GM18858 (cell line): ENCODE data around the gene MS4A4E.
A peak's percentile ranks its signal among the peaks of the same experiment; 100 is the strongest.
"Not testable (repeated sequence)": the region's sequence is repeated elsewhere in the genome, so short reads cannot be mapped to it uniquely, and the experiment has no call there.

ENCODE experiments used
- ATAC-seq: cut with Tn5 transposase; IDR thresholded peaks from one replicate; pipeline ENCODE4 v1.9.1; 2021; ENCODE audit not compliant: unreplicated experiment

The MS4A4E gene

DNA sequence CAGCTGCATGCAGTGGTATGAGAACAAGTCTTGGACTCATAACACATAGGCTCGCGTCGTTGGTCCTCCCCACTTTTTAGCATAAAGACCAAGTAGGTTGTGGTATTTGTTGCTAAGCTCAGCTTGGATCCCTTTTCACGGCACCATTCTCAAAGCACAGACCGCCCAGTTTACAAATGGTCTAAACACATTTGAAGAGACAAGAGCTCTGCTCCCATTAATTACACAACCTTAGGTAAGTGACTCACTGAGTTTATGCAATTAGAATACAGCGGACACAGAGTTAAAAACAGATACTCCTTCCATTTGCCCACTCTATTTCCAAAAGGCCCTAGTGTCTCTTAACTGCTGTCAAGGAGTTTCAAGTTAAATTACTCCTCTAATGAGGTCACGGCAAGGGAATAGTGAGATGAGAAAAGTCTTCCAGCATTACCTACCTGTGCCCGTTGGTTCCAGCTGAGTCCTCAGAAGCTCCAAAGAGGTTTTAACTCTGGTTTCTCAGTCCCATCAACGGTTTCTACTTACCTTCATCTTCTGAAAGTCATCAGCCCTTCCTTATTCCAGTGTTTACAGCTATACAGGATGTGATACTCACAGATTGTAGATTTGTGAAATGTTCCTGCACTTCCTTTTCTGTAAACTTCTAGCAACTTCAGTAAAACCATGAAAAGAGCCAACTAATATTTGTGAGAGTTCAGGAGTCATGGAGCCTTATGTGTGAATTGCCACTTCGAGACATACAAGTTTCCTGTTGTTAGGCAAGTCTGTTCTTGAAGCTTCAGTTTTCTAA lies 60.2 kb downstream of the MS4A4E start, which contains the start of gene MS4A6A:
Gene MS4A6A (minus strand): TSS at position 543 of the 790 bp plus-strand sequence. CDS start 1,356 bp downstream, outside the sequence.
- ATAC-seq, result no peak

DNA sequence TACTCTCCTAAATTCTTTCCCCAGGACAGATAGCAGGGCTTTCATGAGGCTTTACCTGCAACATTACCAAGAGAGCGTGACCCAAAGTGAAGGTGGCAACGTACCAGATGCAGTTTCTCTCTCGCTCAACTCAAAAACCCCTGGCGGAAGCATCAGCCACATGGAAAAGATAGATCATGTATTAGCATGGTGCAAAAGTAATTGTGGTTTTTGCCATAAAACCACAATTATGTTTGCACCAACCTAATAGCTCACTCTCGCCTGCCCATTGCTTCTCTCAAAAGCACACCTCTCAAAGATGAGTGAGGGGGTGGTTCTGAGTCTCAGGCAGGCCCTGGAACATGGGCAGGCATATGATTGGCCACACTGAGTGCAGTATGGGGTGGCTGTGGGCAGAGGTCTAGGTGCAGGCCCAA lies 67.1 kb downstream of the MS4A4E start:
- peak; percentile 45 for ATAC-seq

DNA sequence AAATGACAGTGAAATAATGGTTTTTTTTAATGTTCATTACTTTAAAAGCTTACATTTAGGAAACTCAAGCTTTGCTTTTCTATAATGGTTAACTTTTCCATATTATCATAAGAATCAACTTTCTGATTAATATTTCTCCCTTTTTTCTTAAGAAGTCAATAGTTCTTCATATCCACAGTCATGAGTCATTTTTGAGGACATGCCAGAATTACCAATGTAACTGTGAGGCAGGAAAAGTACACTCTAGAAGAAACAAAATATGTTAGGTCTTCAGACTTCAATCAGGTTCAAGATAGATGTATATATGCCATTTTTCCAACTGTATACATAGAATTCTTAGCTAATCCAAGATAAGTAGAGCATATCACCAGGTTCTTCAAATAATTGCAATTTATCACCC lies 70.9 kb downstream of the MS4A4E start:
- ATAC-seq, result no peak

DNA sequence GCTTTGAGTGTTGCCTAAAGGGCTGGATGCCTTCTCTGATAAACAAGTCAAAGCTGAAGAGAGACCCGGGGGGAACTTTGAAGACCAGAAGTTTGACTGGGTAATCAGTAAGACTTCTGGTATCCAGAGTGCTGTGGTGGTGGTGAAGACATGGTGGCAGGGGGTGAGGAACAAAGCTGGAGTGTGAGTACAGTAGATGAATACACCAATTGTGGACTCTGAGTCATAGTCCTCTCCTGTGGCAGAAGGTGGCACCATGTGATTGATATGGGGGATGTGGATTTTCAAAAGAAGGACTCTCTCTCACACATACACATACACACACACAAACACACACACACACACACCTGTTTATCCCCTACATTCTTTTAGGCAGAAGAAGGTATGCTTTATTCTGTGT lies 72.4 kb downstream of the MS4A4E start:
- ATAC-seq, result no peak

DNA sequence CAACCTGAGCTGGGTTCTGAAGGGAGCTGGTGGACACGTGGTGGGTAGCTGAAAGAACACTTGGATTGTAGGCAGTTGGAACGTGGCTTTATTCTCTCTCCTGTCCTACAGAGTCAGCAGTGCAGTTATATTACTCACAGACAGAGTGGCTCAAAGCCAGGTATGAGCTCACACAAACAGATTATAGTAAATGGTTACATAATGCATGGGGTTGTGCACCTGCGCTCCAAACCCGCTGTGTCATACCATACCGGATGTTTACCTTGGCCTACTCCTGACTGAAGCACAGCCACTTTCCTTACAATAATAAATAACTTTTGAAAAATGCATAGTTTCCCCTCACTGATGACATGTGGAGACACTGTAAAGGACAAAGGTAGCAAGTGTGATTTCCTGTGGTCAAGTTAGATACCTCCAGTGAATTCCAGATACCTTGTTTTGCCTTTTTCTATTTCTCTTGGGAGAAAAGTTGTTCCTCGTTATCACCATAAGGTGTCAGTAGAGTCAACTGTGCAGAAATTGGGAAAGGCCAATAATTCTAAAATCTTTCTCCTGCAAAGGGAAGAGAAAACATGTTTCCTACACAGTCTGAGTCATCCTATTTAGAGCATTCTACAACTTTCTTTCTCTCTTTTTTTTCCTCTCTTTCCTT lies 73.5 kb downstream of the MS4A4E start:
- no peak for ATAC-seq

DNA sequence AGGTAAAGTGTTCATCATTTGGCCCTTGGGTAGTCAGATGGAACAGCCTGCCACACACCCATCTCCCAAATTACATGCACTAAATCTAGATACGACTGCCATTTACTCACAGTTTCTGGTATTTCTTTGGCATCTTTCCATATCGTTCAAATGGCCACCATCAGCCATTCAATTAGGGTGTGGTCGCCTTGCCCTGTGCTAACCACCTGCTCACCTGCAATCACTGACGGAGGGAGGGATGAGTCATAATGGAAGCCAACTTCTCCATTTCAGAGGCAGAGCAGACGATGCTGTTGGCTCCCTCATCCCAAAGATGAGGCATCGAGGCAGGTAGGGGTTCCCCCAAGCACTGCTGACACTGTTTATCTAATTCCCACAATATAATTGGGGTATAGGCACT lies 74.6 kb downstream of the MS4A4E start:
- ATAC-seq, result no peak

DNA sequence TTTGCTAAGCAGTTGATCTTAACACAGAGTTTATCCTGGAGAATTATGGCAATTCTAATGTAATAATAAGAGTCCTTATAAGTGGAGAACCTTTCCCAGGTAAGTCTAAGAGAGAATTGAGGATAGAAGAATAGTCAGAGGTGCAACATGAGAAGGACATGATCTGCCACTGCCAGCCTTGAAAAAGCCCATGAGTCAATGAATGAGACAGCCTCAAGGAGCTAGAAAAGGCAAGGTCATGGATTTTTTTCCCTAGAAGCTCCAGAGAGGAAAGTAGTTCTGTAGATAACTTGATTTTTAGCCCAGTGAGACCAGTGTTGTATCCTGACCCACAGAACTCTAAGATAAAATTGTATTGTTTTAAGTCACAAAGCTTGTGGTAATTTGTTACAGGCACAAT lies 77.0 kb downstream of the MS4A4E start:
- ATAC-seq, result no peak

DNA sequence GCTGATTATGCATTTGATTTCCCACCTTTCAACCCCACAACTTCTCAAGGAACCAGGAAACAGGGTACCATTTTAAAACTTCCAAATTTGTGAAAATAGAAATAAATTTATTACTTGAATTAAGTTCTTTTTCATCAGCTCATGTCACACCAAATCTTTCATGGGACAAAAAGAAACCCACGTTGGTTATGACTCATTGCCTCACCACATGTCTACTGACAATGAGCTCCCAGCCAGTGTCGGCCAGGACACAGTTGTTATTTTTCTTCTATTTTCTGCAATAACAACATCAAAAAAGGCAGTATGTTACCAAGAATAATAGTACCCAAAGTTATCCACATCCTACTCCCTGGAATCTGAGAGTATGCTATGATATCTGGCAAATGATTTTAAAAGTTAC lies 77.4 kb downstream of the MS4A4E start:
- ATAC-seq, result no peak

DNA sequence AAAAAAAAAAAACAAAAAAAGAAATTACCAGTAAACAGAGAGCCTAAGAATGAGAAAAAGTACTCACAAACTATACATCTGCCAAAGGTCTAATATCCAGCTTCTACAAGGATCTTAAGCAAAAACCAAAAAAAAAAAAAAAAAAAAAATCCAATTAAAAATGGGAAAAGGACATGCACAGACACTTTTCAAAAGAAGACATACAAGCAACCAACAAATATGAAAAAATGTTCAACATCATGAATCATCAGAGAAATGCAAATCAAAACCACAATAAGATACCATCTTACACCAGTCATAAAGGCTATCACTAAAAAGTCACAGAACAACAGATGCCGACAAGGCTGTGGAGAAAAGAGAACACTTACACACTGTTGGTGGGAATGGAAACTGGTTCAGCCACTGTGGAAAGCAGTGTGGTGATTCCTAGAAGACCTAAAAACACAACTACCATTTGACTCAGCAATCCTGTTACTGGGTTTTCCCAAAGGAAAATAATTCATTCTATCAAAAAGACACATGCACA lies 78.3 kb downstream of the MS4A4E start:
- no peak for ATAC-seq

DNA sequence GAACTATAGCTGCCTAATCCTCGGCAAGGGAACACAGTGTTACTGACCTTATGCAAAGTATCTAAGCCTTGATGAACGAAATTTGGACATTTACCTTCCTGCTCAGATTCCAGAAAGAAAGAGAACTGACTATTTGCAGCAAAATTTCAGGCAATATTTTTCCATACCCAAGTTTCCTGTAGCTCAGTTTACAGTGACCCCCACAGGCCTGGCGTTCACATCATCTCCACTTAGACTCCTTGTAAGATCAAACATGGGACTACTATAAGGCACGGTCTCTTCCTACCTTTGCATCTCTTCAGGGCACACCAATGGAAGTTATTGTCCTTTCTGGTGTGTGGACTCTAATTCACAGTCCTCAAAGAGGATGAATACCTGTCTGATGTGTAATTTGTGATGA lies 81.2 kb downstream of the MS4A4E start:
- no peak for ATAC-seq

DNA sequence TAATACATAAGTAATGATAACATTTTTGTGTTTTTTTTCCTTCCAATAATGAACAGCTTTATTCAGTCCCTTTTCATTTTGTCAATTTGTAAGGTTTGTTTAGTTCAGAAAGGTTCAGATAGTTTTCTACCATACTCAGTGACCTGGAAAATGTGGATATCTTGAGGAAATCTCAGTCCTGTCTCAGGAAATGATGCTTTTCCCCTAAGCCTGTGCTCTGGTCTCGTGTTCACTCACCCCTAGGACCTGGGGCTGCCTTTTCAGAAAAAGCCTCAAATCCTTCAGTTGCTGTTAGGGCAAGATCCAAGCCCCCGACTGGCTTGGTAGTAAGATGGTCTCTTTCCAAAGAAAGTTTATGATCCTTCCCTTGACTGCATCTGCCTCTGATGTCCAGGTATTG lies 81.8 kb downstream of the MS4A4E start:
- ATAC-seq, result no peak

DNA sequence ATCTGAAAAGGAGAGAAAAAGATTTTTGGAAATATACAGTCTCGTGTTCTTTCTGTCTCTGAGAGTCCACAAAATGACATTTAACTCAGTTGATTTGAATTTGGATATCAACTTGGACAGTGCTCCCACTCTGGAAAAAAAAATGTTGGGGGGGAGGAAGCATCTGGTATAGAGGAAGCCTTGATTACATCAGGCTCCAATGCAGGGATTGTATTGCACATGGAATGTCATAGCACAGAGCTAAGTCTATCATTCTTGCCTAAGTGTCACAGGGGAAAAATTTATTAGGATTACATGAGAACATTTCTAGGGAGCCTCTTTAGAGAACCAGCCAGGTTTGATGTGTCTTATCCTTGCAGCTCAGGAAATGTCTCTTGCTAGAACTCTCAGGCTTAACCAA lies 83.1 kb downstream of the MS4A4E start:
- ATAC-seq, result no peak

DNA sequence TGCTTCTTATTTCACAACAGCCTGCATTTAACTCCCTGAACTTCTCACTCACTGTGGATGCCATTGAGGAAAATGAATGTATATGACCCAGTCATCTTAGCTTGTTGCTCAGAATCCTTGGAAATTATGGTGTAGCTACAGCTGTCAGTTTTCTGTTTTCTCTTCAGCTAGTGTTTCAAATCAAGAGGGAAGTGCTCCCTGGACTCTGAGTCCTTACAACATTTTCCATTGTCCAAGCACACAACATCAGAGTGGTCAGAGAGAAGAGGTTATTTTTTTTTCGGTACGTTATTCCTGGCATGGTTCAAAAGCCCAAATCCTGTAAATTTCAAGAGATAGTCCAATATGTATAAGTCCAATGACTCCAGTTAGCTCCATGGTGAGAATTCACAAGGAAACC lies 83.7 kb downstream of the MS4A4E start:
- no peak for ATAC-seq

DNA sequence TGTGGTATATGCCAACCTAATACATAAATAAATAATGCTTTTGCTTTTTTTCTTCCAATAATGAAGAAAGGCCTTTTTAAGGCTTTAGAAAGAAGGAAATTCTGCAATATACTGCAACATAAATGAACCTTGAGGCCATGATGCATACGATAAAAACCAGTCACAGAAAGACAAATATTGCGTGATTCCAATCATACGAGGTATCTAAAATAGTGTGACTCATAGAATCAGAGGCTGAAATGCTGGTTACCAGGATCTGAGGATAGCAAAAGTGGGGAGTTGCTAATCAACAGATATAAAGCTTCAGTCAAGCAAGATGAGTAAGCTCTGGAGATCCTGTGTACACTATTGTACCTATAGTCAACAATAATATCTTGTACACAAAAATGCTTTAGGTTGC lies 84.3 kb downstream of the MS4A4E start:
- no peak for ATAC-seq

DNA sequence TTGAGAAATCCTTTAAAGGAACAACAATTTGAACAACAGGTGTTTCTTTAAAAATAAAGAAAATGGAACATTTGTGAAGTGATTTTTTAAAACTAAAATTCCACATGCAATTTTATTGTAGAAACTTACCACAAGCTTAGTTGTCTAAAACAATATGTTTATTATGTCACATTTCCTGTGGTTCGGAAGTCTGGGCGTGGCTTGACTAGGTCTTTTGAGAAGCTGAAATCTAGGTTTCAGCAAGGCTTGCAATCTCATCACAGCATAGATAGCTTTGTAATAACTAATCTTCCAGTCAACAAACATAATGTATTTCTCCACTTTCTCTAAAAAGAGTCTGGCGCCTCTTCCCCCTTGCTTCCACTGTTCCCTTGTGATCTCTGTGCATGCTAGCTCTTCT lies 87.0 kb downstream of the MS4A4E start:
- ATAC-seq, result no peak

DNA sequence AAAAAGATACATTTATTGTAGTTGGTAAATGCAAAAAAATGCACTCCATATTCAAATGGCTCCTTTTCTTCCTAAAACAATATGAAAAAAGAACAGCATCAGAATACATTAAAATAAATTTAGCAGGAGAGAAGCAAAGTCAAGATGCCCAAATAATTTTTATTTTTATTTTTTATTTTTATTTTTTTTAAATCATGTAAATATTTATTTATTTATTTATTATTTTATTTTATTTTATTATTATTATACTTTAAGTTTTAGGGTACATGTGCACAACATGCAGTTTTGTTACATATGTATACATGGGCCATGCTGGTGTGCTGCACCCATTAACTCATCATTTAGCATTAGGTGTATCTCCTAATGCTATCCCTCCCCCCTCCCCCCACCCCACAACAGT lies 90.2 kb downstream of the MS4A4E start:
- not testable (repeated sequence) for ATAC-seq

DNA sequence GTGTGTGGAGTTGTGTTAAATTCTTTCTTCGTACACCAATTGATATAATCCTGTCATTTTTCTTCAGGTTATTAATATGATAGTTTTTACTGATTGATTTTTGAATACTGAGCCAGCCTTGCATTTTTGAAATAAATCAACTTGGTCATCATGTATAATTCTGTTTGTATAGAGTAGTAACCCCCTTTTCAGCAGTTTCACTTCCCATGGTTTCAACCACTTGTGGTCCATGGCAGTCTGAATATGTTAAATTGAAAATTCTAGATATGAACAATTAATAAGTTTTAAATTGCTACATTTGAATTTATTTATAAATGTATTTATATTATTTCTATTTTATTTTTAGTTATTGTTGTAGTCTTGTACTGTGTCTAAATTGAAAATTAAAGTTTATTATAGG lies 92.7 kb downstream of the MS4A4E start:
- ATAC-seq, result no peak
